ENCODE measurements around the gene OR5A2. TPM values are rescaled to one million over a fixed set of nuclear protein-coding genes. Genes with fewer than 3 reads are reported as not detected.
"Not testable (repeated sequence)": the region's sequence is repeated elsewhere in the genome, so short reads cannot be mapped to it uniquely, and the experiment has no call there.

OR5A2 gene
- total RNA-seq, 4 donors from 2014 or later: not detected

- H3K27ac ChIP-seq: no peak overlapping the region
- intact Hi-C loops (cut with DNase I; ENCODE audit: low total_unique reads): no loop called here
- H3K4me3 ChIP-seq: no peak overlapping the region
- no peak for DNase-seq
- H3K9me3 ChIP-seq: no peaks in the 10 kb centered on the region
- H3K27me3 ChIP-seq: no peaks in the 10 kb centered on the region
- H3K36me3 ChIP-seq: no peaks in the 10 kb centered on the region
- TF ChIP-seq POLR2A (IDR thresholded peaks at IDR 0.05): no peak
- TF ChIP-seq, protein P1, sequence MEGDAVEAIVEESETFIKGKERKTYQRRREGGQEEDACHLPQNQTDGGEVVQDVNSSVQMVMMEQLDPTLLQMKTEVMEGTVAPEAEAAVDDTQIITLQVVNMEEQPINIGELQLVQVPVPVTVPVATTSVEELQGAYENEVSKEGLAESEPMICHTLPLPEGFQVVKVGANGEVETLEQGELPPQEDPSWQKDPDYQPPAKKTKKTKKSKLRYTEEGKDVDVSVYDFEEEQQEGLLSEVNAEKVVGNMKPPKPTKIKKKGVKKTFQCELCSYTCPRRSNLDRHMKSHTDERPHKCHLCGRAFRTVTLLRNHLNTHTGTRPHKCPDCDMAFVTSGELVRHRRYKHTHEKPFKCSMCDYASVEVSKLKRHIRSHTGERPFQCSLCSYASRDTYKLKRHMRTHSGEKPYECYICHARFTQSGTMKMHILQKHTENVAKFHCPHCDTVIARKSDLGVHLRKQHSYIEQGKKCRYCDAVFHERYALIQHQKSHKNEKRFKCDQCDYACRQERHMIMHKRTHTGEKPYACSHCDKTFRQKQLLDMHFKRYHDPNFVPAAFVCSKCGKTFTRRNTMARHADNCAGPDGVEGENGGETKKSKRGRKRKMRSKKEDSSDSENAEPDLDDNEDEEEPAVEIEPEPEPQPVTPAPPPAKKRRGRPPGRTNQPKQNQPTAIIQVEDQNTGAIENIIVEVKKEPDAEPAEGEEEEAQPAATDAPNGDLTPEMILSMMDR (IDR thresholded peaks at IDR 0.05): no peak
- no peaks in the 10 kb centered on the region for H3K4me1 ChIP-seq
Measured at GRCh38 chr11:59400461-59401261, 25.6 kb downstream of the OR5A2 start.

- H3K9me3 ChIP-seq: no peaks in the 10 kb centered on the region
- DNase-seq: no peak
Measured at GRCh38 chr11:59394186-59394585, 32.0 kb downstream of the OR5A2 start.

GRCh38 chr11:59380263-59381059 is 45.8 kb downstream of the OR5A2 start:
- TF ChIP-seq, protein P1 (IDR thresholded peaks at IDR 0.05): no peak
- H3K27me3 ChIP-seq: no peaks in the 10 kb centered on the region
- no peaks in the 10 kb centered on the region for H3K4me1 ChIP-seq
- no peaks in the 10 kb centered on the region for H3K36me3 ChIP-seq
- H3K9me3 ChIP-seq: no peaks in the 10 kb centered on the region
- intact Hi-C loops (cut with DNase I; ENCODE audit: low total_unique reads): no loop called here
- no peak overlapping the region for H3K4me3 ChIP-seq
- no peak overlapping the region for H3K27ac ChIP-seq
- DNase-seq: no peak

More at GRCh38 chr11:59394186-59394585, 32.0 kb downstream of the OR5A2 start:
- H3K4me3 ChIP-seq: no peak overlapping the region
- intact Hi-C loops (cut with DNase I; ENCODE audit: low total_unique reads): no loop called here
- no peak for TF ChIP-seq POLR2A (IDR thresholded peaks at IDR 0.05)
- TF ChIP-seq, protein P1 (IDR thresholded peaks at IDR 0.05): no peak
- H3K27ac ChIP-seq: no peak overlapping the region
- no peaks in the 10 kb centered on the region for H3K4me1 ChIP-seq
- no peaks in the 10 kb centered on the region for H3K27me3 ChIP-seq
- no peaks in the 10 kb centered on the region for H3K36me3 ChIP-seq

DNA sequence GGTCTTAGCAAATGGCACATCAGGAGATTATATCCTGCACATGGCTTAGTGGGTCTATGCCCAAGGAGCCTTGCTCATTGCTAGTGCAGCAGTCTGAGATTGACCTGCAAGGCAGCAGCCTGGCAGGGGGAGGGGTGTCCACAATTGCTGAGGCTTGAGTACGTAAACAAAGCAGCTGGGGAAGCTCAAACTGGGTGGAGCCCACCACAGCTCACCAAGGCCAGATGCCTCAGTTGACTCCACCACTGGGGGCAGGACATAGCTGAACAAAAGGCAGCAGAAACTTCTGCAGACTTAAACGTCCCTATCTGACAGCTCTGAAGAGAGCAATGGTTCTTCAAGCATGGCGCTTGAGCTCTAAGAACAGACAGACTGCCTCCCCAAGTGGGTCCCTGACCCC is 53.9 kb downstream of the OR5A2 start:
- H3K36me3 ChIP-seq; DNase-seq; H3K4me3 ChIP-seq; H3K9me3 ChIP-seq; H3K27me3 ChIP-seq; H3K4me1 ChIP-seq; intact Hi-C loops (cut with DNase I; ENCODE audit: low total_unique reads); H3K27ac ChIP-seq: not testable (repeated sequence)

DNA sequence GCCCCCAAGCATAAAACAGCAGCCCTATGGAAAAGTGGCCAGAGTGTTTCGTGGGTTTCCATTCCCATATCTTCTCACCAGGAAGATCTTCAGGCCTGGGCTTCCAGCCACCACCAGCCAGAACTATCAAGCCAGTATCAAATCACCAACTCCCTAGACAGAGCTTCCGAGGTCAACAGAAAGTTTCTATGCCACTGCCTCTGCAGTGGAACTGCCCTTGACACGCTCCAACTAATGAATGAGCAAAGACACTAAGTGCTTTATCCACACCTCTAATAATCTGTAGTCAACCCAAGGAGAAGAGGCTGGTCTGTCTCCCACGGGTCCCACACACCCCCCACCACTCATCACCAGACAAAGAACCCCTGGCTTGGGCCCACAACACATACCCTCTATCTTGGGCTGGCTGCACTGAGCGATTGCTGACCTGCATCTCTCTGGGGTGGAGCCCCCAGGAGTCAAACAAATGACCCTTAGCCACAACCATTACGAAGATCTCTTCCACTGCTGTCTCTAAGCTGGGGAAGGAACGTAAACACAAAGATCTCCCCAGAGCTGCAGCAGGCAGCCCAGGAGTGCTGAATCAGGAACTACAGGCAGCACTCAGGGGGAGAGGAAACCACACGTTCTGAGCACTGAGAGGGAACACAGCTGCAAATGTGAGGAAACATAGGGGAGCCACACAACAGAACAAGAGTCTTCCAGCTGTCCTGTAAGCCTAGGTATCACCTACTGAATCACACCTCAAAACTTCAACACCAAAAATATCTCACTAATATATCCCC is 57.8 kb downstream of the OR5A2 start:
- no peaks in the 10 kb centered on the region for H3K36me3 ChIP-seq
- intact Hi-C loops (cut with DNase I; ENCODE audit: low total_unique reads): no loop called here
- no peaks in the 10 kb centered on the region for H3K9me3 ChIP-seq
- H3K27ac ChIP-seq: no peak overlapping the region
- no peaks in the 10 kb centered on the region for H3K27me3 ChIP-seq
- TF ChIP-seq, protein P1 (IDR thresholded peaks at IDR 0.05): no peak
- no peak for TF ChIP-seq POLR2A (IDR thresholded peaks at IDR 0.05)
- H3K4me3 ChIP-seq: no peak overlapping the region
- H3K4me1 ChIP-seq: no peaks in the 10 kb centered on the region
- DNase-seq: no peak

Other genes with a start within 250 kb of the OR5A2 start
- gene MPEG1, start 213.5 kb downstream of the OR5A2 start, total RNA-seq: 10 to 100 TPM in 1 of 4 donors, 1 to 10 TPM in 3; 1.0 to 15.1 (median 5.7) TPM
- not detected for gene OR5AN1, start 67.5 kb downstream of the OR5A2 start, total RNA-seq
- gene OR5A1, start 10.1 kb upstream of the OR5A2 start, total RNA-seq: not detected
- not detected for gene OR4D6, start 30.5 kb upstream of the OR5A2 start, total RNA-seq
- not detected for gene OR4D10, start 46.9 kb upstream of the OR5A2 start, total RNA-seq
- gene OR4D11, start 77.2 kb upstream of the OR5A2 start, total RNA-seq: not detected
- not detected for gene OR4D9, start 85.1 kb upstream of the OR5A2 start, total RNA-seq
- gene OSBP, start 189.4 kb upstream of the OR5A2 start, total RNA-seq: 10 to 100 TPM; 27.4 to 51.0 (median 41.9) TPM
- gene PATL1, start 242.6 kb upstream of the OR5A2 start, total RNA-seq: 10 to 100 TPM in 2 of 4 donors, 1 to 10 TPM in 2; 3.5 to 43.0 (median 17.3) TPM

Data from uterus (tissue), 4 donors.